Measurements from ENCODE around the gene NLK. TPM values are rescaled to one million over a fixed set of nuclear protein-coding genes. Genes with fewer than 3 reads are reported as not detected.
A peak's percentile ranks its signal among the peaks of the same experiment; 100 is the strongest.

The NLK gene
- total and polyA plus RNA-seq, 7 donors, result 9.3 to 17.1 (median 15.0) TPM

DNA sequence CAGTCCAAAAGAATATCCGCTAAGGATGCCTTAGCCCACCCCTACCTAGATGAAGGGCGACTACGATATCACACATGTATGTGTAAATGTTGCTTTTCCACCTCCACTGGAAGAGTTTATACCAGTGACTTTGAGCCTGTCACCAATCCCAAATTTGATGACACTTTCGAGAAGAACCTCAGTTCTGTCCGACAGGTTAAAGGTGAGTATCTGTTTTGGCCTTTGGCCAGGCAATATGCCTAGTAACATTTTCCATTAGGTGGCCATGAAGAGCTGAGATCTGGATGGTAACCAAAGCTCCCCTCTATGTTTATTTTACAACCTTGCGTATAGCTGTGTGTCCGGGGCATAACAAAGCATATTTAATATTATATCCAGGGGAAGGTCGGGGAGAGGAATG lies 148.5 kb downstream of the NLK start:
- 97 to 98% methylated on average over 8 of the region's 8 CpGs for WGBS, 2 donors
- TF ChIP-seq, protein P1, sequence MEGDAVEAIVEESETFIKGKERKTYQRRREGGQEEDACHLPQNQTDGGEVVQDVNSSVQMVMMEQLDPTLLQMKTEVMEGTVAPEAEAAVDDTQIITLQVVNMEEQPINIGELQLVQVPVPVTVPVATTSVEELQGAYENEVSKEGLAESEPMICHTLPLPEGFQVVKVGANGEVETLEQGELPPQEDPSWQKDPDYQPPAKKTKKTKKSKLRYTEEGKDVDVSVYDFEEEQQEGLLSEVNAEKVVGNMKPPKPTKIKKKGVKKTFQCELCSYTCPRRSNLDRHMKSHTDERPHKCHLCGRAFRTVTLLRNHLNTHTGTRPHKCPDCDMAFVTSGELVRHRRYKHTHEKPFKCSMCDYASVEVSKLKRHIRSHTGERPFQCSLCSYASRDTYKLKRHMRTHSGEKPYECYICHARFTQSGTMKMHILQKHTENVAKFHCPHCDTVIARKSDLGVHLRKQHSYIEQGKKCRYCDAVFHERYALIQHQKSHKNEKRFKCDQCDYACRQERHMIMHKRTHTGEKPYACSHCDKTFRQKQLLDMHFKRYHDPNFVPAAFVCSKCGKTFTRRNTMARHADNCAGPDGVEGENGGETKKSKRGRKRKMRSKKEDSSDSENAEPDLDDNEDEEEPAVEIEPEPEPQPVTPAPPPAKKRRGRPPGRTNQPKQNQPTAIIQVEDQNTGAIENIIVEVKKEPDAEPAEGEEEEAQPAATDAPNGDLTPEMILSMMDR (IDR thresholded peaks at IDR 0.05), result no peak
- no peak for TF ChIP-seq POLR2AphosphoS5 (IDR thresholded peaks at IDR 0.05)
- no peak for TF ChIP-seq EP300 (IDR thresholded peaks at IDR 0.05)
- TF ChIP-seq POLR2A (IDR thresholded peaks at IDR 0.05), result no peak
- Histone ChIP-seq H3K36me3 (peaks cover 0 to 59% (median 0%) of the 10 kb centered on the region in 4 donors), H3K4me3 (no peak overlapping the region), H3K27me3 (no peaks in the 10 kb centered on the region), H3K27ac (no peak overlapping the region), H3K9me3 (no peaks in the 10 kb centered on the region), H3K4me1 (no peaks in the 10 kb centered on the region)
- no peak for DNase-seq
- intact Hi-C loops (cut with DNase I), result no loop called here

DNA sequence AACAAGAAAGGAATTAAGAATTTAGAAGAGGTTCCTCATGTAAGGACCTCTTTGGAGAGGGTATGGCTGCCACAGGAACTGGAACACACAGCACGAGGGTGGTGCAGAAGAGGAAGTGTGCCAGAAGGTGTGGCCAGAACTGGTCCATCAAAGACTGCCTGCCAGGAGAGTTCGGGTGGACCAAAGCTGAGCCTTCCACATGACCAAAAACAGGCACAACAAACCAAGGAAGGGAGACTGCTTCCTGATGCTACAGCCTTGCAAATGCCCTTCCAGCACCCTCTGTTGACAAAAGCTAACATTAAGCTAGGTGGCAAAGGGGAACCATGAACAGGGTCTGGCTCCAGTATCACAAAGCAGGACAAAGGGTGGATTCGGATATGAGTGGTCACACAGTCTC lies 150.8 kb downstream of the NLK start:
- Histone ChIP-seq H3K4me3 (no peak overlapping the region), H3K27me3 (no peaks in the 10 kb centered on the region), H3K9me3 (no peaks in the 10 kb centered on the region), H3K27ac (no peak overlapping the region), H3K4me1 (no peaks in the 10 kb centered on the region), H3K36me3 (peaks cover 0 to 61% (median 2%) of the 10 kb centered on the region in 4 donors)
- intact Hi-C loops (cut with DNase I), result no loop called here
- no peak for TF ChIP-seq POLR2AphosphoS5 (IDR thresholded peaks at IDR 0.05)
- TF ChIP-seq EP300 (IDR thresholded peaks at IDR 0.05), result no peak
- DNase-seq, result peak; percentile 71
- WGBS, 2 donors, result 37 to 44% methylated on average over 3 of the region's 3 CpGs

DNA sequence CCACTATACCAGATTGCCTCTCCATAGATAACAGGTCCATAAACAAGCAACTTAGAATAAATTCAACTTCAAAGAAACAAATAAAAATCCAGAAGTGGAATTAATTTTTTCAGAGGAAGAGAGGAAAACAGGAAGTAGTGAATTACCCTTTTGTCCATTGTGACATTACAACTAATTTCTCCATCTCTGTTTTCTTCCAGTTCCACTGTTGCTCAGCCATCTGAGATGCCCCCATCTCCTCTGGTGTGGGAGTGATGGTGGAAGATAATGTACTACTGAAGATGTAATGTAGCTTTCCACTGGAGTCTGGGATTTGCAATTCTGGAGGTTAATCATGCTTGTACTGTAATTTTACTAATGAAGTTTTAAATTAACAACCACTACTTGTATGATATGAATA lies 151.9 kb downstream of the NLK start:
- DNase-seq, result no peak
- TF ChIP-seq EP300 (IDR thresholded peaks at IDR 0.05) (no peak), POLR2A (IDR thresholded peaks at IDR 0.05) (no peak), POLR2AphosphoS5 (IDR thresholded peaks at IDR 0.05) (no peak)
- TF ChIP-seq, protein P1 (IDR thresholded peaks at IDR 0.05), result no peak
- Histone ChIP-seq H3K4me1 (no peaks in the 10 kb centered on the region), H3K27ac (no peak overlapping the region), H3K9me3 (no peaks in the 10 kb centered on the region), H3K27me3 (no peaks in the 10 kb centered on the region), H3K4me3 (no peak overlapping the region), H3K36me3 (peaks cover 0 to 53% (median 2%) of the 10 kb centered on the region in 4 donors)
- intact Hi-C loops (cut with DNase I), result no loop called here

DNA sequence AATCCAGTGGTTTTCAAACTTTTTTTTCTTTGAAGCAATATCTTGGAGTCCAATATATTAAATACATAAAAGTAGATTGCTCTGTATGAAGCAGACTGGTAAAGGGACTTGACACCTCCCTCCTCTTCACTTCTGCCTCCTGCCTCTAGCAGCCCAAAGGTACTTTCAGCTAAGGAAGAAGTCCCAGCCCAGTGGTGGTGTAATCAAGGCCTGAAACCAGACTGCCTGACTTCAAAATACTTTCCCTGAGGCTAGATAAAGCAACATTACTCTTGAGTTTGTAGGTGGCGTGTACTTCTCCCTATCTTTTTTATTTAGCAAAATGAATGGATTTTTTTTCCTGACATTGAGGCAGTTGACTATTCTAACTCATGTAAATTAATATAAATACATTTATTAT lies 154.2 kb downstream of the NLK start:
- TF ChIP-seq POLR2A (IDR thresholded peaks at IDR 0.05) (no peak), POLR2AphosphoS5 (IDR thresholded peaks at IDR 0.05) (no peak), EP300 (IDR thresholded peaks at IDR 0.05) (no peak)
- TF ChIP-seq, protein P1 (IDR thresholded peaks at IDR 0.05), result no peak
- no peak overlapping the region for H3K4me3 ChIP-seq
- no peaks in the 10 kb centered on the region for H3K4me1 ChIP-seq
- H3K27ac ChIP-seq, result no peak overlapping the region
- no peaks in the 10 kb centered on the region for H3K27me3 ChIP-seq
- no peak for DNase-seq
- H3K36me3 ChIP-seq, result peaks cover 0 to 42% (median 2%) of the 10 kb centered on the region in 4 donors
- 96 to 98% methylated on average over 1 of the region's 1 CpG for WGBS, 2 donors
- intact Hi-C loops (cut with DNase I), result no loop called here
- no peaks in the 10 kb centered on the region for H3K9me3 ChIP-seq

DNA sequence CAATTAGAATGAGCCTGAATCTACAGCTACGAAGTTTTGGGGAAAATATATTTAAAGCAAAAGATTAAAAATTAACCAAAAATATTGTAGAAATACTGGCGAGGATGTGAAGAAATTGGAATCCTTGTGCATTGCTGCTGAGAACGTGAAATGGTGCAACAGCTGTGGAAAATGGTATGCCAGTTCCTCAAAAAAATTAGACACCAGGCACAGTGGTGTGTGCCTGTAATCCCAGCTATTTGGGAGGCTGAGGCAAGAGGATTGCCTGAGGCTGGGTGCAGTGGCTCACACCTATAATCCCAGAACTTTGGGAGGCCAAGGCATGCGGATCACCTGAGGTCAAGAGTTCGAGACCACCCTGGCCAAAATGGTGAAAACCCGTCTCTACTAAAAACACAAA lies 156.6 kb downstream of the NLK start:
- no peak overlapping the region for H3K4me3 ChIP-seq
- H3K4me1 ChIP-seq, result no peaks in the 10 kb centered on the region
- DNase-seq, result no peak
- no peak overlapping the region for H3K27ac ChIP-seq
- H3K9me3 ChIP-seq, result no peaks in the 10 kb centered on the region
- TF ChIP-seq POLR2A (IDR thresholded peaks at IDR 0.05) (no peak), POLR2AphosphoS5 (IDR thresholded peaks at IDR 0.05) (no peak), EP300 (IDR thresholded peaks at IDR 0.05) (no peak)
- TF ChIP-seq, protein P1 (IDR thresholded peaks at IDR 0.05), result no peak
- intact Hi-C loops (cut with DNase I), result no loop called here
- H3K36me3 ChIP-seq, result peaks cover 0 to 33% (median 2%) of the 10 kb centered on the region in 4 donors
- H3K27me3 ChIP-seq, result no peaks in the 10 kb centered on the region
- 93 to 96% methylated on average over 6 of the region's 6 CpGs for WGBS, 2 donors

All from sigmoid colon (tissue), 7 donors.